AML-193 (cell line): ENCODE results near the gene PLPPR3.
A peak's percentile ranks its signal among the peaks of the same experiment; 100 is the strongest.
"Not testable (repeated sequence)": the region's sequence is repeated elsewhere in the genome, so short reads cannot be mapped to it uniquely, and the experiment has no call there.

Source experiments
- DNase-seq, 2 experiments: peaks; one replicate each; lab custom pipeline; 2025; lab: John Stamatoyannopoulos, UW

Gene PLPPR3

GRCh38 chr19:827710-828321 is 6.1 kb upstream of the PLPPR3 start, which contains the start of gene AZU1:
Gene AZU1, plus strand, starts transcription at chr19:827837. Its CDS starts 10 bp downstream, at chr19:827847.
- peak; percentile 87 to 88 for DNase-seq

- DNase-seq: no peak
Observed at GRCh38 chr19:827314-827709, 5.6 kb upstream of the PLPPR3 start.

GRCh38 chr19:825897-826644 is 4.3 kb upstream of the PLPPR3 start:
- DNase-seq: no peak

DNA sequence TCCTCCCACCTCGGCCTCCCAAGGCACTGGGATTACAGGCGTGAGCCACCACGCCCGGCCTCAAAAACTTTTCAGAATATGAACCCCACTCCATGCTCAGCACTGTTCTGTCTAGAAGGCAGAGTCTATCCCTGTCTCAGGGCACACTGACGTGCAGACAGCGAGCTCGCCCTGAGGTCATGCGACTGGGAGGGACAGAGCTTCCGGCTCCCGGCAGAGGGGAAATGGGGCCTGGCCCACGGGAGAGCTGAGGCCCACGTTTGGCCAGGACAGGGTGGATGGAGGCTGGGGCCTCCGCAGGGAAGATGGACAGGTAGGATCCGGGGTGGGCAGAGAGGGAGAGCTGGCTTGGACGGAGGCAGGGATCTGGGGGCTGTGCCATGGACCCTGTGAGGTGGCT is 3.1 kb upstream of the PLPPR3 start:
- no peak for DNase-seq

GRCh38 chr19:823565-824121 is 1.9 kb upstream of the PLPPR3 start:
- peak in 1 of 2 experiments; percentile 22 for DNase-seq

DNA sequence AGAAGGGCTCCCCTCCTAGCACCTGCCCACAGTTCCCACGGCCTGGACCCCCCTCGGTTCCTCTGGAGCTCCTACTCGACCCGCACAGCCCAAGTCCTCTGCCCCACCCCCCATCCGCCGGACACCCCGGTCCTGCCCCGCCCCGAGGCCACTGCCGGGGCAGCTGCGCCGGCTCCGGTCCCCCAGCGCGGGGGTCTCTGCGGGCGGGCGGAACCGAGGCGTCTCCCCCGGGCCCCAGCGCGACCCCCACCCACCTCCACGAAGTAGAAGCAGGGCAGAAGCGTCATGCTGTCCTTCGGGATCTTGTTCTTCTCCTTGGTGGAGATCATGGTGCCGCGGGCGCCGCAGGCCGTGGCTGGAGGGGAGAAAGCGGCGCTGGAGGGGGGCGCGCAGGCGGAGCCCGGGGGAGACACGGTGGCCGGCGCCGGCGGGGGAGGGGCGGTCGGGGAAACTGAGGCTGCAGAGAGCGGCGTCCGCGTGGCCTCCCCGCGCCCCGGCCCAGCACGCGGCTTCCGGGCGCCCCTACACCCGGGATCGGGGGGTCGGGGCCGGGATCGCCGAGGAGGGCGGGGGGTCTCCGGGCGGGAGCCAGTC is 427 bp downstream of the PLPPR3 start:
- DNase-seq: no peak

DNA sequence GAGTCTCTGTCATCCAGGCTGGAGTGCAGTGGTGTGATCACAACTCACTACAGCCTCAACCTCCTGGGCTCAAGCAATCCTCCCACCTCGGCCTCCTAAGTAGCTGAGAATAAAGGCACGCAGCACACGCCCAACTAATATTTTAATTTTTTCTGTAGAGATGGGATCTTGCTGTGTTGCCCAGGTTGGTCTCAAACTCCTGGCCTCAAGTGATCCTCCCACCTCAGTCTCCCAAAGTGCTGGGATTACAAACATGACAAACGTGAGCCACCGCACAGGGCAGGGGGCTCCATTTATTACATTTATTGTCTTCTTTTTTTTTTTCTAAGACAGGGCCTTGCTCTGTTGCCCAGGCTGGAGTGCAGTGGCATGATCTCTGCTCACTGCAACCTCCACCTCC is 1.5 kb downstream of the PLPPR3 start:
- not testable (repeated sequence) for DNase-seq

DNA sequence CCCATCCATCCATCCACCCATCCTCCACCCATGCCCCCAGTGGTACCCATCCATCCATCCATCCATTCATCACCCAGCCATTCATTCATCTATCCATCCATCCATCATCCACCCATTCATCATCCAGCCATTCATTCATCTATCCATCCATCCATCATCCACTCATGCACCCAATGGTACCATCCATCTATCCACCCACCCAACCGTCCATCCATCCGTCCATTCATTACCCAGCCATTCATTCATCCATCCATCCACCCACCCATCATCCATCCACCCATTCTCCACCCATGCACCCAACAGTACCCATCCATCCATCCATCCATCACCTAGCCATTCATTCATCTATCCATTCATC is 5.3 kb downstream of the PLPPR3 start:
- no peak for DNase-seq

- DNase-seq: no peak
Observed at GRCh38 chr19:815775-816499, 5.8 kb downstream of the PLPPR3 start.

DNA sequence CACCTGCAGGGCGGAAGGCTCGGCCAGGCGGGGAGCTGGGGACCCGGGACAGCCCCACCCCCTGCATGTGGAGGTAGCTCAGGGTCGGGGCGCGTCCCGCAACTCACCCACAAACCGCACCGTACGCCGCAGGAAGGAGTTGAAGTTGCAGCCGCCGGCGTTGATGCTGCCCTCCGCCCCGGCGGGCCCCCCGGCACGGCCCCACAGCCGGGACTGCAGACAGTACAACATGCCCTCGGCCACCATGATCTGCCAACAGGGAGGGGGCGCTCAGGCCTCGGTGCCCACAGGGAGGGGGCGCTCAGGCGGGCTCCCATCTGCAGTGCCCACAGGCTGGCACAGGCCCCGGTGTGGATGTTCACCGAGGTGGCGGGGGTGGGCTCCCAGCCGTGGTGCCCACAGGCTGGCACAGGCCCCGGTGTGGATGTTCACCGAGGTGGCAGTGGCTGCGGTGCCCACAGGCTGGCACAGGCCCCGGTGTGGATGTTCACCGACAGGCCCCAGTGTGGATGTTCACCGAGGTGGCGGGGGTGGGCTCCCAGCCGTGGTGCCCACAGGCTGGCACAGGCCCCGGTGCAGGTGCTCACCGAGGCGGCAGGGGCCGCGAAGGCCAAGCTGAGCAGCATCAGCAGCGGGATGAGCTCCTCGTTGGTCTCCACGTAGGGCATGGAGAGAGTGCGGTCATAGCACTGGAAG is 6.5 kb downstream of the PLPPR3 start:
- DNase-seq: no peak

DNA sequence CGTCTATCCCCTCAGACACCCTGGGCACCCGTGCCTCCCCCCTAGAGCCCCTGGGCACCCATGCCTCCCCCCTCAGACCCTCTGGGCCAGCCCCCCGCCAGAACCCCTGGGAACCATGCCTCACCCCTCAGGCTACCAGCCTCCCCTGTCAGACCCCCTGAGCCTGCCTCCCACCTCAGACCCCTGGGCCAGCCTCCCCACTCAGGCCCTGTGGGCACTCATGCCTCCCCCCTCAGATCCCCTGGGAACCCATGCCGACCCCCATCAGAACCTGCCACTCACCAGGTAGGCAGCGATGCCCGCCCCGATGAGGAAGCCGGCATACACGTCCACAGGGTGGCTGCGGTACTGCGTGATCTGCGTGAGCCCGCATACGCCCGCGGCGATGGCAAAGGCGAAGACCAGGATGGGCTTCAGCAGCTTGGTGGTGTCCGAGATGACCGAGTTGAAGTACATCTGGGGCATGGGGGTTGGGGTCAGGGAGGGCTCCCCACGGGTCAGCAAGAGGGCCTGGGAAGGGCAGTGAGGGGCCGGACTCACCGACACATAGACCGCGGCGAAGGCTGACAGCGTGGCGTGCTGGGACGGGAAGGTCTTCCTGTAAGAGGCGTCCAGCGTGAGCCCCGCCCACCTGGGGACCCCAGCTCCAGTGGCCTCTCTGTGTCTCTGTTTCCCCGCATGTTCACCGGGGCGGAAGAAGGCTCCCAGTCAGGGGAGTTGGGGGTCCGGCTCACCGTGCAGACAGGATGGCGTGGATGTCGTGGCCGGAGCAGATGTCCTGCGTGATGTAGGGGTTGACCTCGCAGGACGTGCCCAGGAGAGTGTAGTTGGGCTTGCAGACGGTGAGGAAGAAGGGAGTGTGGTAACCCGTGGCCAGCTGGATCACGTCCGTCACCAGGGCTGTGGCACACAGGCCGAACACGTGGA is 7.3 kb downstream of the PLPPR3 start:
- DNase-seq: no peak

GRCh38 chr19:813219-814151 is 8.3 kb downstream of the PLPPR3 start:
- DNase-seq: no peak

- no peak for DNase-seq
Observed at GRCh38 chr19:812747-813218, 9.0 kb downstream of the PLPPR3 start.

DNA sequence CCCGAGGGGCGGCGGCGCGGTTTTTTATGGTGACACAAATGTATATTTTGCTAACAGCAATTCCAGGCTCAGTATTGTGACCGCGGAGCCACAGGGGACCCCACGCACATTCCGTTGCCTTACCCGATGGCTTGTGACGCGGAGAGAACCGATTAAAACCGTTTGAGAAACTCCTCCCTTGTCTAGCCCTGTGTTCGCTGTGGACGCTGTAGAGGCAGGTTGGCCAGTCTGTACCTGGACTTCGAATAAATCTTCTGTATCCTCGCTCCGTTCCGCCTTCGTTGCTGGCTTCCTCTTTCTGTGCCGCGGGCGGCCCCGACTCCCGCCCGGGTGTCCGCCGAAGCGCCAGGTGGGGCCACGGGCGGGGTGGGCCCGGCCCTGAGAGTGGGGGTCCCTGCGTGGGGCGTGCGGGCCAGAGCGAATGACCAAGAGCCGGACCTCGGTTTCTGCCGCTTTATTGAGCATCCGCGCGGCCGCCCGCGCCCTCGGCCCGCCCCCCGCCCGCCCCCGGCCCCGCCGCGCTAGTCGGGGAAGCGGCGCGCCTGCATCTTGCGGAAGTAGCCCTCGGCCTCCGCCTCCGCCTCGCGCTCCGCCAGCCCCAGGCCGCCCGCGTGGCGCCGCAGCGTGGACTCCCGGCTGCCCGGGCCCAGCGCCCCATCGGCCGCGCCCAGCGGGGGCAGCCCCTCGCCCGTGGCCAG is 9.6 kb downstream of the PLPPR3 start:
- no peak for DNase-seq

- DNase-seq: no peak
Observed at GRCh38 chr19:811506-812048, 10.2 kb downstream of the PLPPR3 start.

GRCh38 chr19:810883-811489 is 10.8 kb downstream of the PLPPR3 start:
- DNase-seq: no peak

DNA sequence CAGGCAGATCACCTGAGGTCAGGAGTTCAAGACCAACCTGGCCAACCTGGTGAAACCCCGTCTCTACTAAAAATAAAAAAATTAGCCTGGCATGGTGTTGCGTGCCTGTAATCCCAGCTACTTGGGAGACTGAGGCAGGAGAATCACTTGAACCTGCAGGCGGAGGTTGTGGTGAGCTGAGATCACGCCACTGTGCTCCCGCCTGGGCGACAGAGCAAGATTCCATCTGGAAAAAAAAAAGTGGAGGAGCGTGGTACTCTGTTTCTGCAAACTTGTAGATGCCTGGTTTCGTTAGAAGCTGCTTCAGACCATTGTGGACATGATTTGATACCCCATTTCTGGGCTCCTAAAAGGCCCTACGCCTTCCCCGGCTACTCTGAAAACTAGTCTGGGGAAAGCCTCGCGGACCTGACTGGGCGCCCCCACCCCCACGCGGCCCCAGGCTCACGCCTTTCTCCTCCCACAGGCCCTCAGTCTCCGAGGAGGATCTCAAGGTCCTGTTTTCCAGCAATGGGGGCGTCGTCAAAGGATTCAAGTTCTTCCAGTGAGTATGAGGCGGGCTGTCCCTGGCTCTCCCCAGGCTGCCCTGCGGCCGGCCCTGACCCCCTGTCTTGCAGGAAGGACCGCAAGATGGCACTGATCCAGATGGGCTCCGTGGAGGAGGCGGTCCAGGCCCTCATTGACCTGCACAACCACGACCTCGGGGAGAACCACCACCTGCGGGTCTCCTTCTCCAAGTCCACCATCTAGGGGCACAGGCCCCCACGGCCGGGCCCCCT is 11.5 kb downstream of the PLPPR3 start:
- no peak for DNase-seq
